Activated CD4-positive, alpha-beta T cell treated with anti-CD3 and anti-CD28 coated beads for 36 hours (primary cell): Measurements from ENCODE around the gene NELFCD. TPM values are rescaled to one million over a fixed set of nuclear protein-coding genes. Genes with fewer than 3 reads are reported as not detected.
"Not testable (repeated sequence)": the region's sequence is repeated elsewhere in the genome, so short reads cannot be mapped to it uniquely, and the experiment has no call there.

Experiments used
- ATAC-seq: fragments of 200-7000 bp; cut with Tn5 transposase; one replicate; pipeline ENCODE4 v1.10.0; 2021; ENCODE audit warnings: mild to moderate bottlenecking, moderate library complexity
- CTCF ChIA-PET: fragments of 350-600 bp; sonication (Branson Sonifier 250); formaldehyde crosslinking; loops from one replicate; lab custom pipeline; 2021; ENCODE audit warnings: antibody characterized with exemption; lab: Charles Lee
- POLR2A ChIA-PET: fragments of 350-600 bp; sonication (Branson Sonifier 250); formaldehyde crosslinking; loops from one replicate; lab custom pipeline; 2021; ENCODE audit warnings: antibody characterized with exemption, inconsistent platforms; lab: Charles Lee
- DNase-seq: peaks from one replicate; pipeline ENCODE4 v3.0.0-alpha.2; 2020
- H3K27ac Mint-ChIP-seq: one replicate; pipeline ENCODE4 v1.8.0; 2021; ENCODE audit warnings: mixed read lengths
- H3K27me3 Mint-ChIP-seq: one replicate; pipeline ENCODE4 v1.8.0; 2021; ENCODE audit warnings: mixed read lengths
- H3K36me3 Mint-ChIP-seq: one replicate; pipeline ENCODE4 v1.8.0; 2021; ENCODE audit warnings: low read depth, mixed read lengths
- H3K4me1 Mint-ChIP-seq: one replicate; pipeline ENCODE4 v1.8.0; 2021; ENCODE audit warnings: mixed read lengths
- H3K4me3 Mint-ChIP-seq: one replicate; pipeline ENCODE4 v1.8.0; 2021; ENCODE audit warnings: mild to moderate bottlenecking, moderate library complexity, mixed read lengths
- H3K9me3 Mint-ChIP-seq: one replicate; pipeline ENCODE4 v1.8.0; 2021; ENCODE audit warnings: low read depth, mixed read lengths
- intact Hi-C, 2 experiments: fragments of 100-400 bp; cut with DNase I in 1 of 2; cut with micrococcal nuclease in 1 of 2; formaldehyde crosslinking; loops; one replicate each; pipeline versions ENCODE4 v1.14.2 to v1.15.1; 2022 to 2024; cut with DNase I, micrococcal nuclease
- total RNA-seq, 2 experiments: library from RNA; stranded (reverse); gene quantifications; one replicate each; pipeline ENCODE4 v1.2.3, GENCODE V29; 2021

The NELFCD gene
- total RNA-seq, 2 experiments from 2014 or later, result 111 to 121 TPM

DNA sequence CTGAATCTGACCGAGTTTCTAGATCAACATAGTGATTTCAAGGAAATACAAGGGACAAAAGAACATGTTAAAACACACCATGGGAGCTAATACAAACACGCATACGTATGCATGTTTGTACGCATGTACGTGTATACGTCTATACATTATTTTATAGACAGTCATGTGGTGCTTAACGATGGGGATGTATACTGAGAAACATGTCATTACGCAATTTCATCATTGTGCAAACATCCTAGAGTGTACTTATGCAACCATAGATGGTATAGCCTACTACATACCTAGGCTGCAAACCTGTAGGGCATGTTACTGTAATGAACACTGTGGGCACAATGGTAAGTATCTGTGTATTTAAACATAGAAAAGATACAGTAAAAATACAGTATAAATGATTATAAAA is 25.0 kb upstream of the NELFCD start:
- Mint-ChIP-seq H3K27ac (no peak overlapping the region), H3K36me3 (no peaks in the 10 kb centered on the region), H3K27me3 (peaks cover 4% of the 10 kb centered on the region), H3K9me3 (no peaks in the 10 kb centered on the region), H3K4me1 (no peaks in the 10 kb centered on the region), H3K4me3 (no peak overlapping the region)
- intact Hi-C loops, result no loop called here
- ChIA-PET CTCF (interaction anchor here (0.5 kb wide), 1 partner anchor 11 kb away, joined by 3 read pairs; no protein-coding TSS in a partner anchor), POLR2A (no interaction called here)
- no peak for DNase-seq
- ATAC-seq, result no peak

DNA sequence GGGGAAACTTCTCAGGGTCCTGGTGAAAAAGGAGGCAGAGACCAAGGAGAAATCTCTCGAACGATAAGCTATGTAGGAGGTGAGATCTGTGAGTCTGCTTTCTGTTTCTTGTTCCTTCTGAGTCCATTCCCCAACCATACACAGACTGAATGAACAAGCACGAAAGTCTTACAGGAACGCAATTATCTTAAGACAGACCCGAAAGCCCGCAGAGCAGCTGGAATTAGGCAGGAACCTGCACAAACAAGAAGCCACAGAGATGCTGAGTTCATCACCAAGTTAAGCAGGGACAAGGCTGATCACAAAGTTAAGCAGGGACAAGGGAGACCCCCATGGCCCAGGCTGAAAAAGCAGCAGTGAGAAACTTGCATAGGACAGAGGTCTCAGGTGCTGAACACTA is 21.4 kb upstream of the NELFCD start:
- no peaks in the 10 kb centered on the region for H3K36me3 Mint-ChIP-seq

DNA sequence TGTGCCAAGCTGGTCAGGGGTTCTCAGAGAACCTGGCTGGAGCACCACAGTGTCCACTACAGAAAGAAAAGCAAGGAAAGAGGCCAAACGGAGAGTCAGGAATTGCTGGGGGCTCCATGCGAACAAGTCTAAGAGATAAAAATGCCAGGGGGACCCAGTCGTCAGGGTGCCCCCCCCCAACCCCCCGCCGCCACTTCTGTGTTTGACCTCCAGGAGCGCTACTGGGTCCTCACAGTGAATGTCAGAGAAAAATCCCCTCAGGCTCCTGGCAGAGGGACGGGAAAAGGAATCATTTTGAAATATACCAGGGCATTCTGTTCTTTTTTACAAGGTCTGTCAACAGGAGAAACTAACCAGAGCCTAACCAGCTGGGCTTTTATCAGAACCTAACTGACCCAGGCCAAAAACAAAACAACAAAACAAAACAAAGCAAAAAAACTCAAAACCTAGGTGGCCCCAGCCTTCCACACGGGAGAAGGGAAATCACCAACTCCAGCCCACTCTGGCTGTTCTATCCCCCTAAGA is 17.9 kb upstream of the NELFCD start:
- H3K4me3 Mint-ChIP-seq, result no peak overlapping the region
- ChIA-PET CTCF (no interaction called here), POLR2A (no interaction called here)
- H3K36me3 Mint-ChIP-seq, result no peaks in the 10 kb centered on the region
- no peaks in the 10 kb centered on the region for H3K4me1 Mint-ChIP-seq
- no peak overlapping the region for H3K27ac Mint-ChIP-seq
- peaks cover 2% of the 10 kb centered on the region for H3K9me3 Mint-ChIP-seq
- DNase-seq, result no peak
- intact Hi-C loops, result no loop called here
- ATAC-seq, result no peak
- peaks cover 6% of the 10 kb centered on the region for H3K27me3 Mint-ChIP-seq

More for the DNA sequence above, 21.4 kb upstream of the NELFCD start:
- ATAC-seq (no peak), DNase-seq (no peak)
- Mint-ChIP-seq H3K27ac (no peak overlapping the region), H3K4me1 (no peaks in the 10 kb centered on the region), H3K9me3 (peaks cover 2% of the 10 kb centered on the region), H3K27me3 (peaks cover 7% of the 10 kb centered on the region), H3K4me3 (no peak overlapping the region)
- intact Hi-C loops, result no loop called here
- ChIA-PET CTCF (no interaction called here), POLR2A (no interaction called here)

DNA sequence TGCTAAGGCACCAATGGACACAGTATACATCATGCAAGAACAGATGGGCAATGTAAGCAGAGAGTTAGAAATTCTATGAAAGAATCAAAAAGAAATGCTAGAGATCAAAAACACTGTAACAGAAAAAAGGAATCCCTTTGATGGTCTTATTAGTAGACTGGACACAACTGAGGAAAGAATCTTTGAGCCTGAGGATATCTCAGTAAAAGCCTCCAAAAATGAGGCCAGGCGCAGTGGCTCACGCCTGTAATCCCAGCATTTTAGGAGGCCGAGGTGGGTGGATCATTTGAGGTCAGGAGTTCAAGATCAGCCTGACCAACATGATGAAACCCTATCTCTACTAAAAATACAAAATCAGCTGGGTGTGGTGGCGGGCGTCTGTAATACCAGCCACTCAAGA is 17.1 kb upstream of the NELFCD start:
- POLR2A ChIA-PET, H3K27me3 Mint-ChIP-seq, DNase-seq, H3K36me3 Mint-ChIP-seq, ATAC-seq, H3K9me3 Mint-ChIP-seq, CTCF ChIA-PET, H3K27ac Mint-ChIP-seq, H3K4me1 Mint-ChIP-seq, H3K4me3 Mint-ChIP-seq, intact Hi-C loops: not testable (repeated sequence)

DNA sequence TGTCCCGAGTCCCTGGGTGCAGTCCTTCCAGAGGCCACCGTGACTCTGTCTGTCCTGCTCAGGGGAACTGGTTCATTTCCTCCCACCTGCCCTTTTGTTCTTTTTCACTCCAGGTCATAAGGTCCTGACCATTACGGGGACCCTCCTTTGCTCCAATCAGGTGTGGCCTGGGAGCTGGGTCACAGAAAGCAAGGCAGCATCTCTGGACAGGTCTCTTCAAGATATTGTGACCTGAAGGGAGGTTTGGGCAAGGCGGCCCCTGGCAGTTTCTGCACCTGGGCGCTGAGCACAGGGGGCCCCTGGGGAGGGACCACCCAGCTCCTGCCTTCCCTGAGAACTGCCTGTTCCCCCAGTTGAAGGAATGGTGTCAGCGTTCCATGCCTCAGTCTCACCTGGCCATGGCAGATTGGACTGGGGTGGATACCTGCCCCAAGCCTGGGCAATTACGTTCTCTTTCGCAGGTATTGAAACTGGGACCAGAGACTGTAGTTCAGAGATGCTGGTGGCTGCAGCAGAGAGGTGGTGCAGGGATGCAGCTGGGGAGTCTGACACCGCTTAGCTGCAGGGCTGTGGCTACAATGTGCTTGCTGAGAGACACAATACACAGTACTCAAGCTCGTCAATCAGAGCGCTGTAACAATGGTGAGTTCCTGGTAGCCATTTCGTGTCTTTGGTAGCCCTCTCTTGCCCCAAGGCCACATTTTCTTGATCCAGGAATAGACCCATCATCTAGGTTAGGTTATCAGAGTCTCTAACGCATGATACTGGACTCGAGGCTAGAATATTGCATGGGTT is 15.6 kb upstream of the NELFCD start:
- CTCF ChIA-PET, result no interaction called here
- POLR2A ChIA-PET, result no interaction called here
- Mint-ChIP-seq H3K9me3 (peaks cover 4% of the 10 kb centered on the region), H3K4me1 (no peaks in the 10 kb centered on the region), H3K4me3 (no peak overlapping the region), H3K36me3 (no peaks in the 10 kb centered on the region), H3K27ac (no peak overlapping the region), H3K27me3 (peaks cover 4% of the 10 kb centered on the region)
- intact Hi-C loops, result no loop called here
- ATAC-seq, result no peak
- DNase-seq, result no peak

DNA sequence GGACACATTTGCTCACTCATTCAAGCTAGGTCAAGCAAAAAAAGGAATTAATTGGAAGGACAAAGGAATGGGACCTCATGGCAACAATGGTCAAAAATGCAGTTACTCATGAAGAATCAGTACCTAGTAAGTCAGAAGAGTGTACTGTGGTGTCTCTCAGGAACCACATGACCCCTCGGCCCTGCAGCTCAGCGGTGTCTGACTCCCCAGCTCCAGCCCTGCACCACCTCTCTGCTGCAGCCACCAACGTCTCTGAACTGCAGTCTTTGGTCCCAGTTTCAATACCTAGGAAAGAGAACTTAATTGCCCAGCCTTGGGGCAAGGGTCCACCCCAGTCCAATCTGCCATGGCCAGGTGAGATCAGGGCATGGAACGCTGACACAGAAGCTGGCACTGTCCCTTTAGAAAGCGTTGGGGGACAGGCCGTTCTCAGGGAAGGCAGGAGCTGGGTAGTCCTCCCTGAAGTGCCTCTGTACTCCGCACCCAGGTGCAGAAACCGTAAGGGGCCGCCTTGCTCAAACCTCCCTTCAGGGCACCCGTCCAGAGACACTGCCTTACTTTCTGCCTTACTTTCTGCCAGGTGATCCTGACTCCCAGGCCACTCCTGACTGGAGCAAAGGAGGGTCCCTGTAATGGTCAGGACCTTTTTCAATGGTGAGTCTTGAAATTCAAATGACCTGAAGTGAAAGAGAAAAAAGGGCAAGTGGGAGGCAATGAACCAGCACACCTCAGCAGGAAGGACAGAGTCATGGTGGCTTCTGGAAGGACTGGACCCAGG is 13.2 kb upstream of the NELFCD start:
- DNase-seq, result no peak
- ATAC-seq, result no peak
- H3K4me3 Mint-ChIP-seq, result no peak overlapping the region
- no peaks in the 10 kb centered on the region for H3K4me1 Mint-ChIP-seq
- ChIA-PET CTCF (interaction anchor here (1.1 kb wide), 2 partner anchors 60 to 256 kb away, joined by 3 read pairs; no protein-coding TSS in a partner anchor), POLR2A (no interaction called here)
- H3K27ac Mint-ChIP-seq, result no peak overlapping the region
- intact Hi-C loops, result no loop called here
- peaks cover 4% of the 10 kb centered on the region for H3K9me3 Mint-ChIP-seq
- H3K27me3 Mint-ChIP-seq, result peaks cover 4% of the 10 kb centered on the region
- H3K36me3 Mint-ChIP-seq, result no peaks in the 10 kb centered on the region

DNA sequence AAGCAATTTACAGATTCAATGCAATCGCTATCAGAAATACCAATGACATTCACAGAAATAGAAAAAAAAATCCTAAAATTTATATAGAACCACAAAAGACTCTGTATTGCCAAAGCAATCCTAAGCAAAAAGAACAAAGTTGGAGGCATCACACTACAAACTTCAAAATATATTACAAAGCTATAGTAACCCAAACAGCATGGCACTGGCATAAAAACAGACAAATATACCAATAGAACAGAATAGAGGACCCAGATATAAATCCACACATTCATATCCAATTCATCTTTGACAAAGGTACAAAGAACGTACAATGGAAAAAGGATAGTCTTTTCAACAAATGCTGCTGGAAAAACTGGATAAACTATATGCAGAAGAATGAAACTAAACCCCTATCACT is 11.6 kb upstream of the NELFCD start:
- intact Hi-C loops, result no loop called here
- Mint-ChIP-seq H3K27ac (no peak overlapping the region), H3K4me1 (no peaks in the 10 kb centered on the region), H3K4me3 (no peak overlapping the region), H3K9me3 (peaks cover 2% of the 10 kb centered on the region), H3K27me3 (no peaks in the 10 kb centered on the region), H3K36me3 (no peaks in the 10 kb centered on the region)
- ChIA-PET CTCF (interaction anchor here (1.3 kb wide), 1 partner anchor 12 kb away, joined by 3 read pairs; no protein-coding TSS in a partner anchor), POLR2A (interaction anchor here (0.7 kb wide), 1 partner anchor 237 kb away, joined by 6 read pairs; no protein-coding TSS in a partner anchor)
- ATAC-seq, result no peak
- DNase-seq, result no peak

DNA sequence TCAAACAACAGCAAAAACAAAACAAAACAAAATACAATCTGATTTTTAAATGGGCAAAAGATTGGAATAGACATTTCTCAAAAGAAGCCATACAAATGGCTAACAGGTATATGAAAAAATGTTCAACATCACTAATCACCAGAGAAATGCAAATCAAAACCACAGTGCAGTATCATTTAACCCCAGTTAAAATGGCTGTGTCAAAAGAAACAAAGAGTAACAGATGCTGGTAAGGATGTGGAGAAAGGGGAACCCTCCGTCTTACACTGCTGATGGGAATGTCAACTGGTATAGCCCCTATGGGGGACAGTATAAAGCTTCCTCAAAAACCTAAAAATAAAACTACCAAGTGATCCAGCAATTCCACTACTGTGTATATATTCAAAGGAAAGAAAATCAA is 10.9 kb upstream of the NELFCD start:
- no peaks in the 10 kb centered on the region for H3K27me3 Mint-ChIP-seq
- ChIA-PET POLR2A (interaction anchor here (0.7 kb wide), 1 partner anchor 236 kb away, joined by 6 read pairs; no protein-coding TSS in a partner anchor), CTCF (interaction anchor here (1.3 kb wide), 1 partner anchor 13 kb away, joined by 3 read pairs; no protein-coding TSS in a partner anchor)
- ATAC-seq (no peak), DNase-seq (no peak)
- no peak overlapping the region for H3K27ac Mint-ChIP-seq
- H3K4me1 Mint-ChIP-seq, result no peaks in the 10 kb centered on the region
- peaks cover 2% of the 10 kb centered on the region for H3K9me3 Mint-ChIP-seq
- H3K4me3 Mint-ChIP-seq, result no peak overlapping the region
- H3K36me3 Mint-ChIP-seq, result no peaks in the 10 kb centered on the region
- intact Hi-C loops, result no loop called here

DNA sequence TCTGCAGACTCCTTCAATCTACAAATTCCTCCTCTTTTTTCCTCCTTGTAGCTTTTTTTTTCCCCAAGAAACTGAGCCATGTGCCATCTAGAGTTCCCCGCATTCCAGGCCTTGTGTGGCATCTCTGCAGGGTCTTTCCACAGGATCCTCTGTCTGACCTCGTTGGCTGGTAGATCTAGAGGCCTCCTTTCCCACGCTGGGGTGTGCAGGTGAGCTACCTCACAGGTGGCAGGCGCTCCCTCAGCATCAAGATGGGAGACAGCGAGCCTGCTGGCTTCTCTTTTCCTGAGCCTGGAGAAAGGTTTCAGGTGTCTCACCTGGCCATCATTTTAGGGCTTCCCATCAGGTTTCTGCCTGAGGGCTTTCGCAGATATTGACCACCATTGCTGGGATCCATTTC is 9.6 kb upstream of the NELFCD start:
- no peaks in the 10 kb centered on the region for H3K27me3 Mint-ChIP-seq
- no peak overlapping the region for H3K27ac Mint-ChIP-seq
- POLR2A ChIA-PET, result interaction anchor here (0.6 to 0.7 kb wide), 2 partner anchors 39 to 105 kb away, joined by 3 to 6 read pairs; no protein-coding TSS in a partner anchor
- CTCF ChIA-PET, result interaction anchor here (0.6 to 0.9 kb wide), 3 partner anchors 68 to 198 kb away, joined by 3 to 4 read pairs (median 4); no protein-coding TSS in a partner anchor
- intact Hi-C loops, result no loop called here
- DNase-seq, result no peak
- H3K9me3 Mint-ChIP-seq, result peaks cover 7% of the 10 kb centered on the region
- H3K4me3 Mint-ChIP-seq, result no peak overlapping the region
- no peaks in the 10 kb centered on the region for H3K36me3 Mint-ChIP-seq
- no peaks in the 10 kb centered on the region for H3K4me1 Mint-ChIP-seq
- ATAC-seq, result no peak

DNA sequence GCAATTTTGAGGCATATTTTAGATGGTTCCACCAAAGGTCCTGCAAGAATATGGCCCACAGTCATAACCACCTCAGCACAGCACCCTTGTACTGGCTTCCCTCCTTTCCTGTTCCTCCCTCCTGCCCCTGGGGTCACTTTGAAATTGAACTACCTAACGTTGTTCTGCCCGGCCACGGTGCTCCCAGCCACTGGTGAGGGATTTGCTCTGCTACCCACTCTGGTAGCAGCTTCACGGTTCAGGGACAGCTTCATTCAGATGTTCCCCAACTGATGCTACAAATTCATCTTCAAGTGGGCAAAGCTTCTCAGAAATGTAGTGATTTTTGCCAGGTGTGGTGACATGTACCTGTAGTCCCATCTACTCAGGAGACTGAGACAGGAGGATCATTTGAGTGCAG is 7.9 kb upstream of the NELFCD start:
- DNase-seq, result no peak
- Mint-ChIP-seq H3K27ac (no peak overlapping the region), H3K4me1 (no peaks in the 10 kb centered on the region), H3K27me3 (no peaks in the 10 kb centered on the region), H3K9me3 (peaks cover 7% of the 10 kb centered on the region), H3K36me3 (no peaks in the 10 kb centered on the region), H3K4me3 (no peak overlapping the region)
- ATAC-seq, result no peak
- ChIA-PET CTCF (no interaction called here), POLR2A (no interaction called here)
- intact Hi-C loops, result no loop called here

DNA sequence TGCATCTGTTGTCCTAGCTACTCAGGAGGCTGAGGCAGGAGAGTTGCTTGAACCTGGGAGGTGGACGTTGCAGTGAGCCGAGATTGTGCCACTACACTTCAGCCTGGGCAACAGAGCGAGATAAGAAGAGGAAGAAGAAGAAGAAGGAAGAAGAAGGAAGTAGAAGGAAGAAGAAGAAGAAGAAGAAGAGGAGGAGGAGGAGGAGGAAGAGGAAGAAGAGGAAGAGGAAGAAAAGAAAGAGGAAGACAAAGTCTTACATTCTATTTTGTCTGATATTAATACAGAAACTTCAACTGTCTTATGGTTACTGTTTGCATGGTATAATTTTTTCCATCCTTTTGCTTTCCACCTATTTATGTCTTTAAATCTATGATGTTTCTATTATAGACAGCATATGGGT is 7.2 kb upstream of the NELFCD start:
- ChIA-PET CTCF (no interaction called here), POLR2A (no interaction called here)
- H3K36me3 Mint-ChIP-seq, result no peaks in the 10 kb centered on the region
- H3K9me3 Mint-ChIP-seq, result peaks cover 7% of the 10 kb centered on the region
- ATAC-seq (no peak), DNase-seq (no peak)
- H3K4me3 Mint-ChIP-seq, result no peak overlapping the region
- intact Hi-C loops, result no loop called here
- no peak overlapping the region for H3K27ac Mint-ChIP-seq
- no peaks in the 10 kb centered on the region for H3K4me1 Mint-ChIP-seq
- no peaks in the 10 kb centered on the region for H3K27me3 Mint-ChIP-seq
